ENCODE data around the gene MGMT. TPM values are rescaled to one million over a fixed set of nuclear protein-coding genes. Genes with fewer than 3 reads are reported as not detected.

MGMT gene
- total RNA-seq, 1 donor from 2014 or later, result 51.4 TPM

DNA sequence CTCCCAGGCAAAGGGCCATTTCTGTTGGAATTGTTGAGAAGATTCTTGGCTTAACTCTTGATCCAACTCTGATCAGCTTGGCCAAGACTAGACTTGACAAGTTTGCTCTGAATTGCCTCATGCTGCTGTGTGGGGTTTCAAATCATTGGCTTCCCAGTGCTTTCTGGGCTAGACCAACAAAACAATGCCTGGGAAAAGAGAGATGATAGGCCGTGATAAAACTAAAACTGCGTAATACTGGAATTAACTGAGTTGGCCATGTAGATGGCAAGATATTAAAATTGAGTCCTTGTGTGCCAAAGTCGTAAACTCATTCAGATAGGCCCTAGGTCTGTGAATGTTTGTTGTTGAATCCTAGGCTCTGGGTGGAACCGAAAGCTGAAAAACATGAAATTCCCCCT is 222.6 kb downstream of the MGMT start:
- DNase-seq (ENCODE audit: low read depth), result no peak
- no peak for TF ChIP-seq CTCF (conservative IDR thresholded peaks at IDR 0.05; ENCODE audit: low read depth, low read length)
- H3K4me3 ChIP-seq (ENCODE audit: low read depth, low read length), result no peak overlapping the region

DNA sequence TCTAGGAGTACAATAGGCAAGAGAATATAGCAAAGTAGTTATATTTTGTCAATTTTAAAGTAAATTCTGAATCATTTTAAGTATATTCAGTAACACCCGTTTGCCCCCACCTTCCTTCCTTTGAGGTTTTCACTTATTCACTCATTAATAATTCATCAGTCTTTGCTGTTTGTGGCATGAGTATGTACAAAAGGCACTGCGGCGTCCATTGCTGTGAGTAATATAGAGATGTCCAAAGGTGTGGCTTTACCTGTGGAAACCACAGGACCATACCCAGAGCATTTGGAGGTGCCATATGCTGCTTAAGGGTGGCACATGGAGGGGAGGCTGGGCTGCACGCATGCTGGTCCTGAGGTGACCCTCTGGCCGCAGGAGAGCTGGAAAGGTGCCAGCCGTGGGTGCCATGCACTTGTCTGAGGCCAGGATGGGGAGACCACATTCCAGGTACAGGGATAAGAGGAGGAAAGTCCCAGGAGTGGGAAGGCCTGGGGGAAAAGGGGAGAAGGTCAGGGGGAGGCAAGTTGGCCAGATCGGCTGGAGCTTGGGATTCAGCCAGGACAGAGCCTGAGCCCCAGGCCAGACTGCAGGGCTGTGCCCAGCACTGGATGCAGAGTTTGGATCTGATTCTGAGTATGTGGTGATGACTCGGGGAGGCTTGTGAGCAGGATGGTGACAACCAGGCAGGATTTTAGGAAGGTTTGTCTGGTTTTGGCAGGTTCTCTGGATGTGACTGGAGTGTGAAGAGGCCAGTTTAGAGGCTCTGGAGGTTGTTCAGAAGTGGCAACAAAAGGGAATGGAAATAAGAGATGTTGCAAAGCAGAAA is 223.4 kb downstream of the MGMT start:
- DNase-seq (ENCODE audit: low read depth), result peak; percentile 13
- TF ChIP-seq CTCF (conservative IDR thresholded peaks at IDR 0.05; ENCODE audit: low read depth, low read length), result no peak
- no peak overlapping the region for H3K4me3 ChIP-seq (ENCODE audit: low read depth, low read length)

DNA sequence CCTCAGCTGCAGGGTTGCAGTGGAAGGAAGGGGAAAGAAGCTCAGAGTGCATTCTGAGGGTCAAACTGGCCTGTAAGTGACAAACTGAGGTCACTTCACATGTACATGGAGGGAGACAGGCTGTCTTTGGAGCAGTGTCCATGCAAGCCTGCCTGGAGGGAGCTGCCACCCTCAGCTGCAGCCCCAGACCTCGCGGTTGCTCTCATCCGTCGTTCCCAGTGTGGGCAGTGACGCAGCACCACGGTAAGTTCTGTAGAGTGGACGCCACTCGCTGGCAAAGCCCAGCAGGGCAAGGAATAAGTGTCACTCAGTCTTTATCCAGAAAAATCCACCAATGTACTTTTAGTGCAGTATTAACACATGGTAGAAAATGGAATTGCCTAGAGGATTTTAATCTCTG is 225.7 kb downstream of the MGMT start:
- TF ChIP-seq CTCF (conservative IDR thresholded peaks at IDR 0.05; ENCODE audit: low read depth, low read length), result no peak
- H3K4me3 ChIP-seq (ENCODE audit: low read depth, low read length), result no peak overlapping the region
- no peak for DNase-seq (ENCODE audit: low read depth)

DNA sequence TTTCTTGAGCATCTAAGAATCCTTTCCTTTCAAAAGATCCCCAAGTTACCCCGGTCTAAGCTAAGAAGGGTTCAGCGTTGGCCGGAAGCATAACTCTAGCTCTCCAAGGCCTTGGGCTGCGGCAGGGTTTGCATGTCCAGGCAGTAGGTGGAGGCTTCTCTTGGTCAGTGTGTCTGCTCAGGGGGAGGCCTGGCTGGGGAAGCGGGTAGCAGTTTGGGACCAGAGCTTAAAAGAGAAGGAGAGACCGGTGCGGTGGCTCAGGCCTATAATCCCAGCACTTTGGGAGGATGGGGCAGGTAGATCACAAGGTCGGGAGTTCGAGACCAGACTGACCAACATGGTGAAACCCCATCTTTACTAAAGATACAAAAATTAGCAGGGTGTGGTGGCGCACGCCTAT is 226.3 kb downstream of the MGMT start:
- DNase-seq (ENCODE audit: low read depth), result no peak
- no peak overlapping the region for H3K4me3 ChIP-seq (ENCODE audit: low read depth, low read length)
- TF ChIP-seq CTCF (conservative IDR thresholded peaks at IDR 0.05; ENCODE audit: low read depth, low read length), result no peak

DNA sequence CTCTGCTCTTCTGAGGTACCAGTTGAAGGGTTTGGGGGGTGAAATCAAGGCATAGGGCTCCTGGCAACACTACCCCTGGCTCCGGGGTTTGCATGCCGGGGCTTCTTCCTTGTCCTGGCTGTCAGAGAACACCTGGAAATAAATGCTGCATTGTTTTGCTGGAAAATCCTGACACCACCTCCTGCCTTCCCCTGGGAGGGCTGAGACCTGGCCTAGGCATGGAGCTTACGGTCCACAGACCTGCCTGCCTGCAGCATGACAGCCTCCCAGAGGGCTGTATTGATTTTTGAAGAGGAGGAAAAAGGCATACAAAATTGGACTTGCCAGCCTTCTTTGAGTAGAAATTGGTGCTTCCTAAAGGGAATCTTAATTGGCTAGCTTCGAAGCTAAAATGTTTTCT is 227.1 kb downstream of the MGMT start:
- no peak for DNase-seq (ENCODE audit: low read depth)
- no peak for TF ChIP-seq CTCF (conservative IDR thresholded peaks at IDR 0.05; ENCODE audit: low read depth, low read length)
- no peak overlapping the region for H3K4me3 ChIP-seq (ENCODE audit: low read depth, low read length)

GRCh38 chr10:129694691-129695243 is 227.7 kb downstream of the MGMT start:
- no peak for DNase-seq (ENCODE audit: low read depth)
- no peak for TF ChIP-seq CTCF (conservative IDR thresholded peaks at IDR 0.05; ENCODE audit: low read depth, low read length)

GRCh38 chr10:129695671-129696070 is 228.6 kb downstream of the MGMT start:
- no peak overlapping the region for H3K4me3 ChIP-seq (ENCODE audit: low read depth, low read length)
- no peak for TF ChIP-seq CTCF (conservative IDR thresholded peaks at IDR 0.05; ENCODE audit: low read depth, low read length)
- no peak for DNase-seq (ENCODE audit: low read depth)

More at GRCh38 chr10:129694691-129695243, 227.7 kb downstream of the MGMT start:
- no peak overlapping the region for H3K4me3 ChIP-seq (ENCODE audit: low read depth, low read length)

Data from epithelial cell of proximal tubule (primary cell).